Nephron (organoid): ENCODE results near the gene PTPN7.
"Not testable (repeated sequence)": the region's sequence is repeated elsewhere in the genome, so short reads cannot be mapped to it uniquely, and the experiment has no call there.

ENCODE experiments used
- H3K27ac Mint-ChIP-seq, 3 experiments: 2 replicates each; pipeline ENCODE4 v1.8.0; 2020; ENCODE audit warnings: mixed read lengths in 3 of 3, mild to moderate bottlenecking in 2 of 3, moderate library complexity in 1 of 3
- H3K27me3 Mint-ChIP-seq: 2 replicates; pipeline ENCODE4 v1.8.0; 2021; ENCODE audit warnings: low read depth, mild to moderate bottlenecking, moderate library complexity, mixed read lengths
- H3K36me3 Mint-ChIP-seq: 2 replicates; pipeline ENCODE4 v1.8.0; 2020; ENCODE audit warnings: low read depth, mixed read lengths
- H3K4me1 Mint-ChIP-seq: 2 replicates; pipeline ENCODE4 v1.8.0; 2020; ENCODE audit warnings: mixed read lengths
- H3K4me3 Mint-ChIP-seq, 3 experiments: 2 replicates each; pipeline ENCODE4 v1.8.0; 2020; ENCODE audit warnings: mild to moderate bottlenecking in 3 of 3, mixed read lengths in 3 of 3, moderate library complexity in 2 of 3
- H3K9me3 Mint-ChIP-seq: 2 replicates; pipeline ENCODE4 v1.8.0; 2020; ENCODE audit warnings: mixed read lengths
- CTCF ChIP-seq, 3 experiments: fragments of 200-600 bp; sonication (generic); IDR thresholded peaks; one replicate each; pipeline ENCODE4 v1.5.0; 2021; ENCODE audit warnings: antibody characterized with exemption in 3 of 3; ENCODE audit not compliant: unreplicated experiment in 3 of 3

PTPN7 gene

DNA sequence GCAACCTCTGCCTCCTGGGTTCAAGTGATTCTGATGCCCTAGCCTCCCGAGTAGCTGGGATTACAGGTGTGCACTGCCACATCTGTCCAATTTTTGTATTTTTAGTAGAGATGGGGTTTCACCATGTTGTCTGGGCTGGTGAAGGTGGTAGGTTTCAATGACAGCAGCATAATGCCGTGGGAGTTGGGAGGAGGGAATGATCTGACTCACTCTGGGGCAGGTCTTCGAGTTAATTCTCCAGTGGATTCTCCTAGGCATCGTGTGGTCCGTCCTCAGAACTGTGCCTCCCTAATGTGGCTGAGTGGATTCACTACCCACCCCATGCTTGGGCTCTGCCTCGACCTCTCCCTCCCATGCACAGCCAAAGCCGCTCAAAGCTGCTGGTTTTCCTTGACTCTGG lies 39.4 kb downstream of the PTPN7 start:
- Mint-ChIP-seq H3K4me3 (no peak overlapping the region), H3K4me1 (no peaks in the 10 kb centered on the region), H3K27ac (no peak overlapping the region), H3K36me3 (no peaks in the 10 kb centered on the region), H3K9me3 (no peaks in the 10 kb centered on the region), H3K27me3 (peaks cover 21% of the 10 kb centered on the region)
- no peak for TF ChIP-seq CTCF (IDR thresholded peaks at IDR 0.05; ENCODE audit: unreplicated experiment in 3 of 3)

- H3K27ac Mint-ChIP-seq = no peak overlapping the region
- no peaks in the 10 kb centered on the region for H3K9me3 Mint-ChIP-seq
- H3K4me3 Mint-ChIP-seq = no peak overlapping the region
- H3K27me3 Mint-ChIP-seq = peaks cover 6% of the 10 kb centered on the region
- no peaks in the 10 kb centered on the region for H3K36me3 Mint-ChIP-seq
- TF ChIP-seq CTCF (IDR thresholded peaks at IDR 0.05; ENCODE audit: unreplicated experiment in 3 of 3) = no peak
- H3K4me1 Mint-ChIP-seq = peaks cover 10% of the 10 kb centered on the region
Observed at GRCh38 chr1:202117898-202118371, 42.5 kb downstream of the PTPN7 start.

GRCh38 chr1:202116287-202116686 lies 44.1 kb downstream of the PTPN7 start:
- TF ChIP-seq CTCF (IDR thresholded peaks at IDR 0.05; ENCODE audit: unreplicated experiment in 3 of 3) = no peak
- Mint-ChIP-seq H3K27me3 (peaks cover 3% of the 10 kb centered on the region), H3K4me1 (peaks cover 11% of the 10 kb centered on the region), H3K27ac (no peak overlapping the region), H3K9me3 (no peaks in the 10 kb centered on the region), H3K4me3 (no peak overlapping the region), H3K36me3 (no peaks in the 10 kb centered on the region)

- no peaks in the 10 kb centered on the region for H3K27me3 Mint-ChIP-seq
Observed at GRCh38 chr1:202113690-202114300, 46.6 kb downstream of the PTPN7 start.

DNA sequence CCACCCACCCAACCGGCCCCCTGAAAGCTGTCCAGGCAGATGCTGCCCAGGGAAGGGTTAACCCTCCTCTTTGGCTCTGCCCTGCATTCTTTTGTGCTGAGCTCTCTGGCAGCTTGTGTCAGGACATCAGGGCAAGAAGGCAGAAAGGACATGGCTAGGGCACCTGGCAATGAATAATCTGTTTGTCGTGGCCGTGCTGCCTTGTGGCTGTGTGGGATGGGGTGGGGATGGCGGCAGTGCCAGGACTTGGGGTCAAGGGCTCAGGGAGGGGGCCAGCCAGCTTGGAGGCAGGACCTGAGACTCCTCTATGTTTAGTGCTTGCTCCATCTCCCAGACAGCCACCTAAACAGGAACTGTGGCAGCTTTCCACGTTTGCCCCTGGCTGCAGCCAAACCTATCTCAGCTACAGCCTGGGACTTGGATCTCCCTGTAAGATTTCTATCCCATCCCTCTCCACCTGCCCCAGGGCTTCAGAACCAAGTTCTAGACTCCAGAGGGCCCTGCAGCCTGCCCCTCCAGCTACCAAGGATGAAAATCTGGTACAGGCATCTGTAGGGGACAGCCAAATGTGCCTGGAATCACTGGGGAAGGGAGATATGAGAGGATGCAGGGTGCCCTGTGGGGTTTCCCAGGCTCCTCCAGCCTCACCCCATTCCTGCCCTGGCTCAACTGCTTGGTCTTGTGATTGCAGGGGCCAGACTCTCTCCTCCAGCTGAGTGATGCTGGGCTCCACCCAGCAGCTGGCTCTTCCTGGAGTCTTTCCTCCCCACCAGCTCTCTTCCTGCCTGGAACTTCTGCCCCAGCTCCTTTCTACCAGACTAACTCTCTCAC lies 47.3 kb downstream of the PTPN7 start:
- H3K36me3 Mint-ChIP-seq = no peaks in the 10 kb centered on the region
- H3K4me3 Mint-ChIP-seq = no peak overlapping the region
- no peaks in the 10 kb centered on the region for H3K9me3 Mint-ChIP-seq
- H3K27ac Mint-ChIP-seq = peak overlapping the region; percentile 40 to 60 (median 54)
- H3K4me1 Mint-ChIP-seq = peaks cover 13% of the 10 kb centered on the region
- TF ChIP-seq CTCF (IDR thresholded peaks at IDR 0.05; ENCODE audit: unreplicated experiment in 3 of 3) = no peak
- H3K27me3 Mint-ChIP-seq = no peaks in the 10 kb centered on the region

More at GRCh38 chr1:202113690-202114300, 46.6 kb downstream of the PTPN7 start:
- no peak for TF ChIP-seq CTCF (IDR thresholded peaks at IDR 0.05; ENCODE audit: unreplicated experiment in 3 of 3)
- H3K27ac Mint-ChIP-seq = peak overlapping the region; percentile 21 to 40 (median 26)
- no peaks in the 10 kb centered on the region for H3K9me3 Mint-ChIP-seq
- H3K36me3 Mint-ChIP-seq = no peaks in the 10 kb centered on the region
- peaks cover 11% of the 10 kb centered on the region for H3K4me1 Mint-ChIP-seq
- H3K4me3 Mint-ChIP-seq = no peak overlapping the region

DNA sequence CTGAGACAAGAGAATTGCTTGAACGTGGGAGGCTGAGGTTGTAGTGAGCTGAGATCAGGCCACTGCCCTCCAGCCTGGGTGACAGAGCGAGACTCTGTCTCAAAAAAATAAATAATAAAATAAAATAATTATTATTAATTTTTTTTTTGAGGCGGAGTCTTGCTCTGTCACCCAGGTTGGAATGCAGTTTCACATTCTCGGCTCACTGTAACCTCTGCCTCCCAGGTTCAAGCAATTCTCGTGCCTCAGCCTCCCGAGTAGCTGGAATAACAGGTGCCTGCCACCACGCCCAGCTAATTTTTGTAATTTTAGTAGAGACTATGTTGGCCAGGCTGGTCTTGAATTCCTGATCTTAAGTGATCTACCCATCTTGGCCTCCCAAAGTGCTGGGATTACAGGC lies 48.8 kb downstream of the PTPN7 start:
- not testable (repeated sequence) for H3K27me3 Mint-ChIP-seq, H3K4me3 Mint-ChIP-seq, H3K9me3 Mint-ChIP-seq, H3K36me3 Mint-ChIP-seq, H3K27ac Mint-ChIP-seq
- peaks cover 18% of the 10 kb centered on the region for H3K4me1 Mint-ChIP-seq
